K562 (cell line): ENCODE measurements around the gene PRKACG. TPM values are rescaled to one million over a fixed set of nuclear protein-coding genes. Genes with fewer than 3 reads are reported as not detected.
A peak's percentile ranks its signal among the peaks of the same experiment; 100 is the strongest.

ENCODE experiments used
- ATAC-seq: fragments of 200-7000 bp; cut with Tn5 transposase; 3 replicates; pipeline ENCODE4 v1.9.1; 2020; ENCODE audit warnings: moderate library complexity
- BruUV-seq: library from RNA; stranded (reverse); fragments of 400-500 nt; replicated peaks from 2 replicates; lab custom pipeline; 2021; lab: Mats Ljungman, UMichigan
- CTCF ChIA-PET: fragments of 300-600 bp; formaldehyde crosslinking; extraction: SDS; loops from one replicate; lab custom pipeline; 2021; ENCODE audit warnings: low intra/inter-chr PET ratio; lab: Yijun Ruan, JAX
- POLR2A ChIA-PET: fragments of 300-600, 350-650 bp; sonication (Branson Sonifier 250); formaldehyde crosslinking; extraction: SDS; loops from one replicate; lab custom pipeline; 2021; ENCODE audit warnings: antibody characterized with exemption, inconsistent platforms; lab: Yijun Ruan, JAX
- DNase-seq, 4 experiments: peaks; one replicate each; pipeline versions ENCODE4 v3.0.0 to v3.0.0-alpha.2; 2011 to 2018; ENCODE audit warnings: low spot score in 3 of 4, mixed read lengths in 3 of 4; ENCODE audit errors: extremely low read depth in 1 of 4
- FAIRE-seq: peaks from 2 replicates; lab custom pipeline; 2011; peaks lifted over from hg19 to GRCh38; lab: Jason Lieb, UNC
- H2AFZ ChIP-seq: 2 replicates; pipeline ENCODE4 v1.6.0; 2011; ENCODE audit warnings: low read depth, low read length, control low read depth, inconsistent platforms
- H3K27ac ChIP-seq: fragments of 200-600 bp; 3 replicates; pipeline ENCODE4 v1.8.0; 2011; ENCODE audit warnings: low read depth, mild to moderate bottlenecking, control low read depth, inconsistent platforms, low read length, moderate library complexity, mixed read lengths; ENCODE audit errors: extremely low read depth
- H3K27me3 ChIP-seq, 2 experiments: fragments of 300-600 bp in 1 of 2; 2 replicates in 1 of 2; 3 replicates in 1 of 2; pipeline versions ENCODE4 v1.6.0 to v1.8.0; 2011; ENCODE audit warnings: inconsistent platforms in 2 of 2, low read length in 2 of 2, mild to moderate bottlenecking in 1 of 2, mixed read lengths in 1 of 2, moderate library complexity in 1 of 2; ENCODE audit not compliant: control insufficient read depth in 2 of 2, insufficient read depth in 2 of 2
- H3K36me3 ChIP-seq: fragments of 300-600 bp; 3 replicates; pipeline ENCODE4 v1.8.0; 2011; ENCODE audit warnings: mild to moderate bottlenecking, low read length, inconsistent platforms; ENCODE audit not compliant: control insufficient read depth, insufficient read depth
- H3K4me1 ChIP-seq, 2 experiments: fragments of 200-600 bp in 1 of 2; replicated peaks in 1 of 2; 2 replicates in 1 of 2; 3 replicates in 1 of 2; pipeline versions ENCODE4 v1.5.1 to v1.8.0; 2011; ENCODE audit warnings: inconsistent platforms in 2 of 2, low read length in 2 of 2, mild to moderate bottlenecking in 1 of 2, mixed read lengths in 1 of 2, moderate library complexity in 1 of 2; ENCODE audit not compliant: control insufficient read depth in 2 of 2, insufficient read depth in 2 of 2
- H3K4me2 ChIP-seq: 2 replicates; pipeline ENCODE4 v1.6.1; 2011; ENCODE audit warnings: low read length, control low read depth, inconsistent platforms, mixed read lengths; ENCODE audit not compliant: insufficient read depth
- H3K4me3 ChIP-seq: fragments of 200-600 bp; sonication (generic), shearing (Covaris generic); 2 replicates; pipeline ENCODE4 v1.5.1; 2016; ENCODE audit warnings: control low read depth, inconsistent platforms
- H3K79me2 ChIP-seq: fragments of 200-600 bp; 3 replicates; pipeline ENCODE4 v1.8.0; 2011; ENCODE audit warnings: low read length, inconsistent platforms; ENCODE audit not compliant: control insufficient read depth, insufficient read depth
- H3K9ac ChIP-seq, 2 experiments: 2 replicates each; pipeline versions ENCODE4 v1.6.0 to v1.6.1; 2011; ENCODE audit warnings: low read depth in 2 of 2, low read length in 2 of 2, control low read depth in 1 of 2, inconsistent platforms in 1 of 2, mild to moderate bottlenecking in 1 of 2, mixed read lengths in 1 of 2; ENCODE audit not compliant: insufficient read depth in 1 of 2
- H3K9me1 ChIP-seq: one replicate; pipeline ENCODE4 v1.6.0; 2011; ENCODE audit warnings: inconsistent platforms, mild to moderate bottlenecking, low read length, moderate library complexity; ENCODE audit not compliant: control insufficient read depth, insufficient read depth
- H3K9me3 ChIP-seq: replicated peaks from 2 replicates; pipeline ENCODE4 v1.5.1; 2011; ENCODE audit warnings: low read depth, low read length, inconsistent platforms; ENCODE audit not compliant: control insufficient read depth, insufficient read depth
- H4K20me1 ChIP-seq: replicated peaks from 2 replicates; pipeline ENCODE4 v1.6.1; 2011; ENCODE audit warnings: low read length, inconsistent platforms, mixed read lengths; ENCODE audit not compliant: control insufficient read depth, insufficient read depth
- CBFA2T3 ChIP-seq: fragments of 450-650 bp; IDR thresholded peaks from 2 replicates; pipeline ENCODE4 v1.6.1; 2017
- GATA2 ChIP-seq: sonication (generic); formaldehyde crosslinking; IDR thresholded peaks from 2 replicates; pipeline ENCODE4 v1.4.0; 2020; ENCODE audit warnings: mild to moderate bottlenecking, missing genetic modification reagents
- KDM1A ChIP-seq, 2 experiments: fragments of 450-650 bp; IDR thresholded peaks; 2 replicates each; pipeline ENCODE4 v1.6.1; 2016; ENCODE audit warnings: mild to moderate bottlenecking in 2 of 2
- NR2F6 ChIP-seq: fragments of 450-650 bp; formaldehyde crosslinking; IDR thresholded peaks from 2 replicates; pipeline ENCODE4 v1.4.0; 2020; ENCODE audit warnings: mild to moderate bottlenecking
- RAD21 ChIP-seq, 2 experiments: fragments of 250-450 bp in 1 of 2; fragments of 450-650 bp in 1 of 2; sonication (Bioruptor Pico) in 1 of 2; formaldehyde crosslinking in 1 of 2; IDR thresholded peaks in 1 of 2; conservative IDR thresholded peaks in 1 of 2; 2 replicates each; pipeline versions ENCODE4 v1.4.0 to v1.8.0; 2020 to 2022; ENCODE audit warnings: mild to moderate bottlenecking in 2 of 2, moderate library complexity in 1 of 2
- SMARCA5 ChIP-seq: fragments of 450-650 bp; IDR thresholded peaks from 2 replicates; pipeline ENCODE4 v1.6.1; 2016
- TEAD4 ChIP-seq, 2 experiments: sonication (generic) in 1 of 2; formaldehyde crosslinking in 1 of 2; IDR thresholded peaks; 2 replicates each; pipeline versions ENCODE4 v1.6.1 to v1.8.0; 2012 to 2022; ENCODE audit warnings: borderline replicate concordance in 1 of 2, inconsistent platforms in 1 of 2, low read length in 1 of 2, mild to moderate bottlenecking in 1 of 2, missing genetic modification reagents in 1 of 2
- ZNF224 ChIP-seq: sonication (generic); formaldehyde crosslinking; IDR thresholded peaks from 2 replicates; pipeline ENCODE4 v1.8.0; 2022; ENCODE audit warnings: mild to moderate bottlenecking, missing genetic modification reagents
- ZNF274 ChIP-seq: IDR thresholded peaks from 2 replicates; pipeline ENCODE4 v1.6.1; 2011; ENCODE audit warnings: low read depth, mild to moderate bottlenecking, low read length, moderate library complexity, borderline replicate concordance
- WGBS: fragments of 100-300 bp; shearing (Covaris generic); methylation state at CpG from one replicate; pipeline ENCODE4 v1.1.6; 2016; ENCODE audit warnings: low coverage, mixed read lengths; ENCODE audit not compliant: insufficient coverage; ENCODE audit errors: missing lambda C conversion rate; 5-methylcytosine and 5-hydroxymethylcytosine counted together
- in situ Hi-C: fragments of 300-500 bp; cut with MboI; formaldehyde crosslinking; loops from 4 replicates; pipeline ENCODE4 v1.15.0; 2018; ENCODE audit warnings: inconsistent platforms, mixed read lengths
- intact Hi-C: fragments of 100-400 bp; cut with micrococcal nuclease; formaldehyde crosslinking; loops from 2 replicates; pipeline ENCODE4 v1.14.2; 2022
- polyA plus RNA-seq, 8 experiments: library from polyadenylated mRNA; depleted of rRNA in 4 of 8; stranded (reverse) in 5 of 8; unstranded in 3 of 8; fragments of >200 nt; fragmentation: Nextera tagmentation in 2 of 8; fragmentation: Illumina TruSeq in 1 of 8; extraction: Ambion mirVana in 2 of 8; extraction: Trizol in 1 of 8; gene quantifications; 2 replicates each; pipeline versions ENCODE4 v1.2.1 to v1.2.3, GENCODE V29; 2011 to 2014; ENCODE audit warnings: inconsistent platforms in 1 of 8, missing spikeins in 1 of 8
- total RNA-seq, 7 experiments: library from RNA; depleted of rRNA in 6 of 7; stranded (reverse); fragments of >200 nt in 6 of 7; fragmentation: Illumina TruSeq in 2 of 7; extraction: Trizol in 2 of 7; gene quantifications; 2 replicates each; pipeline versions ENCODE4 v1.2.1 to v1.2.3, GENCODE V29; 2011 to 2021; ENCODE audit warnings: low replicate concordance in 1 of 7
- TF ChIP-seq, protein P1 (sequence below): fragments of 450-650 bp; IDR thresholded peaks from 2 replicates; pipeline ENCODE4 v1.6.1; 2017; ENCODE audit warnings: antibody characterized with exemption, mild to moderate bottlenecking

Gene PRKACG
- total and polyA plus RNA-seq, 9 of the 15 experiments (the other 6 are each of a cell fraction or from before 2014, with no cell fraction given) = not detected

GRCh38 chr9:69018737-69019136 lies 4.8 kb upstream of the PRKACG start:
- ATAC-seq (peak; percentile 22; the same call in 2 of the 3 replicates), FAIRE-seq (no peak), DNase-seq (peak in 2 of 4 experiments; percentile 16 to 43)
- in situ Hi-C loops (no loop called here), intact Hi-C loops (loop anchor here (2.0 kb wide), 1 partner anchor 20 kb away; no protein-coding TSS in a partner anchor)
- CTCF ChIA-PET = no interaction called here
- no peaks in the 10 kb centered on the region for H3K79me2 ChIP-seq
- no peaks in the 10 kb centered on the region for H4K20me1 ChIP-seq
- no peaks in the 10 kb centered on the region for H3K27me3 ChIP-seq
- H3K9me3 ChIP-seq = peaks cover 2% of the 10 kb centered on the region; the same call in 1 of the 2 replicates
- peak overlapping the region; percentile 89 for H2AFZ ChIP-seq
- peak overlapping the region; percentile 97 for H3K27ac ChIP-seq
- no peaks in the 10 kb centered on the region for H3K36me3 ChIP-seq
- no TSS peak for BruUV-seq
- no peak overlapping the region for H3K4me2 ChIP-seq
- peaks cover 24 to 47% of the 10 kb centered on the region in 2 experiments for H3K4me1 ChIP-seq
- WGBS = 32% methylated on average over 5 of the region's 5 CpGs
- H3K4me3 ChIP-seq = no peak overlapping the region
- POLR2A ChIA-PET = no interaction called here
- no peaks in the 10 kb centered on the region for H3K9me1 ChIP-seq
- no peak overlapping the region; a peak in 1 of 4 replicates for H3K9ac ChIP-seq
- TF ChIP-seq TEAD4 (IDR thresholded peaks at IDR 0.05; ENCODE audit: low read length) (0 out of 2 replicates have a peak, but pooled peaks have one; percentile 10), TEAD4 (CRISPR knock-in tag; IDR thresholded peaks at IDR 0.05; ENCODE audit: borderline replicate concordance) (no peak), CBFA2T3 (peak; percentile 27; the same call in 1 of the 2 replicates), ZNF224 (CRISPR knock-in tag) (no peak), RAD21 (CRISPR knock-in tag; conservative IDR thresholded peaks at IDR 0.05 in 1 of 2, IDR thresholded peaks at IDR 0.05 in 1 of 2) (peak; percentile 7 to 53; a peak in 2 of 4 replicates), NR2F6 (CRISPR knock-in tag) (no peak), SMARCA5 (no peak), GATA2 (0 out of 2 replicates have a peak, but pooled peaks have one; percentile 25), ZNF274 (no peak), KDM1A (IDR thresholded peaks at IDR 0.05) (0 out of 4 replicates have a peak, but pooled peaks of 1 of the 2 experiments have one; percentile 1)
- TF ChIP-seq, protein P1, sequence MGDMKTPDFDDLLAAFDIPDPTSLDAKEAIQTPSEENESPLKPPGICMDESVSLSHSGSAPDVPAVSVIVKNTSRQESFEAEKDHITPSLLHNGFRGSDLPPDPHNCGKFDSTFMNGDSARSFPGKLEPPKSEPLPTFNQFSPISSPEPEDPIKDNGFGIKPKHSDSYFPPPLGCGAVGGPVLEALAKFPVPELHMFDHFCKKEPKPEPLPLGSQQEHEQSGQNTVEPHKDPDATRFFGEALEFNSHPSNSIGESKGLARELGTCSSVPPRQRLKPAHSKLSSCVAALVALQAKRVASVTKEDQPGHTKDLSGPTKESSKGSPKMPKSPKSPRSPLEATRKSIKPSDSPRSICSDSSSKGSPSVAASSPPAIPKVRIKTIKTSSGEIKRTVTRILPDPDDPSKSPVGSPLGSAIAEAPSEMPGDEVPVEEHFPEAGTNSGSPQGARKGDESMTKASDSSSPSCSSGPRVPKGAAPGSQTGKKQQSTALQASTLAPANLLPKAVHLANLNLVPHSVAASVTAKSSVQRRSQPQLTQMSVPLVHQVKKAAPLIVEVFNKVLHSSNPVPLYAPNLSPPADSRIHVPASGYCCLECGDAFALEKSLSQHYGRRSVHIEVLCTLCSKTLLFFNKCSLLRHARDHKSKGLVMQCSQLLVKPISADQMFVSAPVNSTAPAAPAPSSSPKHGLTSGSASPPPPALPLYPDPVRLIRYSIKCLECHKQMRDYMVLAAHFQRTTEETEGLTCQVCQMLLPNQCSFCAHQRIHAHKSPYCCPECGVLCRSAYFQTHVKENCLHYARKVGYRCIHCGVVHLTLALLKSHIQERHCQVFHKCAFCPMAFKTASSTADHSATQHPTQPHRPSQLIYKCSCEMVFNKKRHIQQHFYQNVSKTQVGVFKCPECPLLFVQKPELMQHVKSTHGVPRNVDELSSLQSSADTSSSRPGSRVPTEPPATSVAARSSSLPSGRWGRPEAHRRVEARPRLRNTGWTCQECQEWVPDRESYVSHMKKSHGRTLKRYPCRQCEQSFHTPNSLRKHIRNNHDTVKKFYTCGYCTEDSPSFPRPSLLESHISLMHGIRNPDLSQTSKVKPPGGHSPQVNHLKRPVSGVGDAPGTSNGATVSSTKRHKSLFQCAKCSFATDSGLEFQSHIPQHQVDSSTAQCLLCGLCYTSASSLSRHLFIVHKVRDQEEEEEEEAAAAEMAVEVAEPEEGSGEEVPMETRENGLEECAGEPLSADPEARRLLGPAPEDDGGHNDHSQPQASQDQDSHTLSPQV = peak; percentile 58; the same call in 1 of the 2 replicates
